Liver (tissue), 9 donors: ENCODE results near the gene CPS1. TPM values are rescaled to one million over a fixed set of nuclear protein-coding genes. Genes with fewer than 3 reads are reported as not detected.

Experiments used
- DNase-seq: peaks from one replicate; pipeline ENCODE4 v3.0.0-alpha.2; 2017; ENCODE audit warnings: low spot score
- H3K27ac ChIP-seq, 2 donors: one replicate each; pipeline ENCODE4 v1.7.0; 2013; ENCODE audit warnings: inconsistent platforms in 2 of 2, low read length in 2 of 2, control low read depth in 1 of 2, low read depth in 1 of 2, mild to moderate bottlenecking in 1 of 2
- H3K27me3 ChIP-seq, 4 donors: one replicate each; pipeline versions ENCODE4 v1.6.1 to v1.7.0; 2013; ENCODE audit warnings: low read length in 3 of 4, inconsistent platforms in 1 of 4, mild to moderate bottlenecking in 1 of 4, moderate library complexity in 1 of 4; ENCODE audit not compliant: control insufficient read depth in 4 of 4, insufficient read depth in 4 of 4
- H3K36me3 ChIP-seq, 4 donors: one replicate each; pipeline versions ENCODE4 v1.6.1 to v1.7.0; 2013; ENCODE audit warnings: low read length in 3 of 4, mild to moderate bottlenecking in 3 of 4, low read depth in 1 of 4, moderate library complexity in 1 of 4; ENCODE audit not compliant: control insufficient read depth in 4 of 4, insufficient read depth in 3 of 4
- H3K4me1 ChIP-seq, 4 donors: one replicate each; pipeline versions ENCODE4 v1.6.1 to v1.7.0; 2013; ENCODE audit warnings: low read length in 3 of 4, mild to moderate bottlenecking in 3 of 4, moderate library complexity in 1 of 4; ENCODE audit not compliant: control insufficient read depth in 4 of 4, insufficient read depth in 4 of 4
- H3K4me3 ChIP-seq, 3 donors: one replicate each; pipeline versions ENCODE4 v1.6.1 to v1.7.0; 2013; ENCODE audit warnings: low read length in 3 of 3, control low read depth in 1 of 3, low read depth in 1 of 3, mild to moderate bottlenecking in 1 of 3
- H3K9ac ChIP-seq, 2 donors: one replicate each; pipeline ENCODE4 v1.7.0; 2013; ENCODE audit warnings: low read length in 2 of 2, mild to moderate bottlenecking in 2 of 2, moderate library complexity in 2 of 2, control low read depth in 1 of 2, low read depth in 1 of 2
- H3K9me3 ChIP-seq, 4 donors: one replicate each; pipeline versions ENCODE4 v1.6.1 to v1.7.0; 2013; ENCODE audit warnings: low read length in 3 of 4; ENCODE audit not compliant: control insufficient read depth in 4 of 4
- CTCF ChIP-seq: fragments of 150-350 bp; IDR thresholded peaks from 2 replicates; pipeline ENCODE4 v1.5.1; 2017; ENCODE audit warnings: improper control_type of control experiment, low read depth, low read length; ENCODE audit not compliant: missing input control
- EGR1 ChIP-seq, 2 donors: IDR thresholded peaks; 2 replicates each; pipeline ENCODE4 v1.6.1; 2016 to 2018; ENCODE audit warnings: antibody characterized with exemption in 2 of 2, low read depth in 2 of 2
- FOXA1 ChIP-seq: IDR thresholded peaks from 2 replicates; pipeline ENCODE4 v1.6.1; 2016; ENCODE audit warnings: antibody characterized with exemption
- FOXA2 ChIP-seq: IDR thresholded peaks from 2 replicates; pipeline ENCODE4 v1.6.1; 2016; ENCODE audit warnings: antibody characterized with exemption
- GABPA ChIP-seq, 2 donors: IDR thresholded peaks in 1 of 2; conservative IDR thresholded peaks in 1 of 2; 2 replicates each; pipeline ENCODE4 v1.6.1; 2016; ENCODE audit warnings: antibody characterized with exemption in 2 of 2, mild to moderate bottlenecking in 1 of 2, moderate library complexity in 1 of 2
- HNF4A ChIP-seq, 2 donors: conservative IDR thresholded peaks; 2 replicates each; pipeline ENCODE4 v1.6.1; 2016; ENCODE audit warnings: antibody characterized with exemption in 2 of 2, mild to moderate bottlenecking in 2 of 2
- MAX ChIP-seq: IDR thresholded peaks from 2 replicates; pipeline ENCODE4 v1.6.1; 2016; ENCODE audit warnings: antibody characterized with exemption
- NR2F2 ChIP-seq: IDR thresholded peaks from 2 replicates; pipeline ENCODE4 v1.6.1; 2016; ENCODE audit warnings: antibody characterized with exemption
- RAD21 ChIP-seq, 2 donors: IDR thresholded peaks; 2 replicates each; pipeline ENCODE4 v1.6.1; 2016; ENCODE audit warnings: antibody characterized with exemption in 2 of 2, mild to moderate bottlenecking in 2 of 2
- RXRA ChIP-seq, 2 donors: IDR thresholded peaks; 2 replicates each; pipeline ENCODE4 v1.6.1; 2017 to 2018; ENCODE audit warnings: antibody characterized with exemption in 2 of 2, mild to moderate bottlenecking in 1 of 2
- SP1 ChIP-seq: IDR thresholded peaks from 2 replicates; pipeline ENCODE4 v1.6.1; 2018; ENCODE audit warnings: antibody characterized with exemption, mild to moderate bottlenecking
- TAF1 ChIP-seq: conservative IDR thresholded peaks from 2 replicates; pipeline ENCODE4 v1.6.1; 2016; ENCODE audit warnings: antibody characterized with exemption, mild to moderate bottlenecking
- YY1 ChIP-seq: IDR thresholded peaks from 2 replicates; pipeline ENCODE4 v1.6.1; 2016; ENCODE audit warnings: antibody characterized with exemption, mild to moderate bottlenecking
- WGBS: extraction: QIAGEN DNeasy Blood & Tissue Kit; methylation state at CpG from one replicate; pipeline ENCODE4 v1.1.7; 2013; 5-methylcytosine and 5-hydroxymethylcytosine counted together
- polyA plus RNA-seq, 2 donors: library from polyadenylated mRNA; stranded (reverse) in 1 of 2; unstranded in 1 of 2; fragments of 200-250 nt in 1 of 2; fragments of >200 nt in 1 of 2; fragmentation: Nextera tagmentation in 1 of 2; extraction: Ambion mirVana in 1 of 2; gene quantifications; one replicate each; pipeline versions ENCODE4 v1.2.1 to v1.2.3, GENCODE V29; 2013 to 2015
- total RNA-seq, 2 donors: library from RNA; depleted of rRNA; stranded (reverse); fragments of >200 nt; gene quantifications; one replicate each; pipeline ENCODE4 v1.2.3, GENCODE V29; 2014
- TF ChIP-seq, protein P1 (sequence below): IDR thresholded peaks from 2 replicates; pipeline ENCODE4 v1.6.1; 2016; ENCODE audit warnings: antibody characterized with exemption
- TF ChIP-seq, protein P2 (sequence below): IDR thresholded peaks from 2 replicates; pipeline ENCODE4 v1.6.1; 2016; ENCODE audit warnings: antibody characterized with exemption, mild to moderate bottlenecking
- TF ChIP-seq, protein P3 (sequence below): IDR thresholded peaks from 2 replicates; pipeline ENCODE4 v1.6.1; 2016; ENCODE audit warnings: antibody characterized with exemption
- donor health status: healthy.
- donor health status: healthy.
- donor health status: healthy.
- donor health status: healthy.
- donor health status: healthy.

The CPS1 gene
- total and polyA plus RNA-seq, 4 donors: 469 to 930 (median 575) TPM

- Histone ChIP-seq H3K27ac (no peak overlapping the region), H3K9ac (no peak overlapping the region), H3K36me3 (no peaks in the 10 kb centered on the region), H3K9me3 (no peaks in the 10 kb centered on the region), H3K4me1 (peaks cover 12 to 75% (median 61%) of the 10 kb centered on the region in 4 donors), H3K27me3 (no peaks in the 10 kb centered on the region), H3K4me3 (no peak overlapping the region)
- no peak for DNase-seq
- TF ChIP-seq EGR1 (IDR thresholded peaks at IDR 0.05; ENCODE audit: low read depth in 2 of 2): peak in 1 of 2 donors; percentile 27
- TF ChIP-seq TAF1: no peak
- peak in 1 of 2 donors; percentile 4 for TF ChIP-seq RAD21 (IDR thresholded peaks at IDR 0.05)
- peak; percentile 88 for TF ChIP-seq YY1
- no peak for TF ChIP-seq CTCF
- TF ChIP-seq SP1: peak; percentile 9
- TF ChIP-seq HNF4A (conservative IDR thresholded peaks at IDR 0.05): peak; percentile 34 to 52
- TF ChIP-seq, protein P1, sequence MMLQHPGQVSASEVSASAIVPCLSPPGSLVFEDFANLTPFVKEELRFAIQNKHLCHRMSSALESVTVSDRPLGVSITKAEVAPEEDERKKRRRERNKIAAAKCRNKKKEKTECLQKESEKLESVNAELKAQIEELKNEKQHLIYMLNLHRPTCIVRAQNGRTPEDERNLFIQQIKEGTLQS: no peak
- TF ChIP-seq MAX: peak; percentile 46
- TF ChIP-seq, protein P2, sequence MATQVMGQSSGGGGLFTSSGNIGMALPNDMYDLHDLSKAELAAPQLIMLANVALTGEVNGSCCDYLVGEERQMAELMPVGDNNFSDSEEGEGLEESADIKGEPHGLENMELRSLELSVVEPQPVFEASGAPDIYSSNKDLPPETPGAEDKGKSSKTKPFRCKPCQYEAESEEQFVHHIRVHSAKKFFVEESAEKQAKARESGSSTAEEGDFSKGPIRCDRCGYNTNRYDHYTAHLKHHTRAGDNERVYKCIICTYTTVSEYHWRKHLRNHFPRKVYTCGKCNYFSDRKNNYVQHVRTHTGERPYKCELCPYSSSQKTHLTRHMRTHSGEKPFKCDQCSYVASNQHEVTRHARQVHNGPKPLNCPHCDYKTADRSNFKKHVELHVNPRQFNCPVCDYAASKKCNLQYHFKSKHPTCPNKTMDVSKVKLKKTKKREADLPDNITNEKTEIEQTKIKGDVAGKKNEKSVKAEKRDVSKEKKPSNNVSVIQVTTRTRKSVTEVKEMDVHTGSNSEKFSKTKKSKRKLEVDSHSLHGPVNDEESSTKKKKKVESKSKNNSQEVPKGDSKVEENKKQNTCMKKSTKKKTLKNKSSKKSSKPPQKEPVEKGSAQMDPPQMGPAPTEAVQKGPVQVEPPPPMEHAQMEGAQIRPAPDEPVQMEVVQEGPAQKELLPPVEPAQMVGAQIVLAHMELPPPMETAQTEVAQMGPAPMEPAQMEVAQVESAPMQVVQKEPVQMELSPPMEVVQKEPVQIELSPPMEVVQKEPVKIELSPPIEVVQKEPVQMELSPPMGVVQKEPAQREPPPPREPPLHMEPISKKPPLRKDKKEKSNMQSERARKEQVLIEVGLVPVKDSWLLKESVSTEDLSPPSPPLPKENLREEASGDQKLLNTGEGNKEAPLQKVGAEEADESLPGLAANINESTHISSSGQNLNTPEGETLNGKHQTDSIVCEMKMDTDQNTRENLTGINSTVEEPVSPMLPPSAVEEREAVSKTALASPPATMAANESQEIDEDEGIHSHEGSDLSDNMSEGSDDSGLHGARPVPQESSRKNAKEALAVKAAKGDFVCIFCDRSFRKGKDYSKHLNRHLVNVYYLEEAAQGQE: peak; percentile 32
- TF ChIP-seq, protein P3, sequence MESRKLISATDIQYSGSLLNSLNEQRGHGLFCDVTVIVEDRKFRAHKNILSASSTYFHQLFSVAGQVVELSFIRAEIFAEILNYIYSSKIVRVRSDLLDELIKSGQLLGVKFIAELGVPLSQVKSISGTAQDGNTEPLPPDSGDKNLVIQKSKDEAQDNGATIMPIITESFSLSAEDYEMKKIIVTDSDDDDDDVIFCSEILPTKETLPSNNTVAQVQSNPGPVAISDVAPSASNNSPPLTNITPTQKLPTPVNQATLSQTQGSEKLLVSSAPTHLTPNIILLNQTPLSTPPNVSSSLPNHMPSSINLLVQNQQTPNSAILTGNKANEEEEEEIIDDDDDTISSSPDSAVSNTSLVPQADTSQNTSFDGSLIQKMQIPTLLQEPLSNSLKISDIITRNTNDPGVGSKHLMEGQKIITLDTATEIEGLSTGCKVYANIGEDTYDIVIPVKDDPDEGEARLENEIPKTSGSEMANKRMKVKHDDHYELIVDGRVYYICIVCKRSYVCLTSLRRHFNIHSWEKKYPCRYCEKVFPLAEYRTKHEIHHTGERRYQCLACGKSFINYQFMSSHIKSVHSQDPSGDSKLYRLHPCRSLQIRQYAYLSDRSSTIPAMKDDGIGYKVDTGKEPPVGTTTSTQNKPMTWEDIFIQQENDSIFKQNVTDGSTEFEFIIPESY: peak; percentile 33
- no peak for TF ChIP-seq NR2F2
- peak; percentile 21 to 58 for TF ChIP-seq RXRA (IDR thresholded peaks at IDR 0.05)
Observed at GRCh38 chr2:210527286-210527685, 29.1 kb upstream of the CPS1 start.

- 86% methylated on average over 4 of the region's 4 CpGs for WGBS
- Histone ChIP-seq H3K27me3 (no peaks in the 10 kb centered on the region), H3K9ac (no peak overlapping the region), H3K36me3 (no peaks in the 10 kb centered on the region), H3K4me3 (no peak overlapping the region), H3K9me3 (no peaks in the 10 kb centered on the region), H3K4me1 (peaks cover 12 to 64% (median 54%) of the 10 kb centered on the region in 4 donors), H3K27ac (no peak overlapping the region)
- no peak for DNase-seq
- TF ChIP-seq NR2F2: no peak
- TF ChIP-seq TAF1: no peak
- TF ChIP-seq YY1: no peak
- TF ChIP-seq CTCF: no peak
- TF ChIP-seq, protein P1: no peak
- TF ChIP-seq FOXA1: no peak
- no peak for TF ChIP-seq SP1
- TF ChIP-seq RXRA (IDR thresholded peaks at IDR 0.05): no peak
- TF ChIP-seq MAX: no peak
- TF ChIP-seq, protein P2: no peak
- TF ChIP-seq GABPA (IDR thresholded peaks at IDR 0.05 in 1 of 2, conservative IDR thresholded peaks at IDR 0.05 in 1 of 2): no peak
- no peak for TF ChIP-seq FOXA2
- TF ChIP-seq EGR1 (IDR thresholded peaks at IDR 0.05; ENCODE audit: low read depth in 2 of 2): no peak
Observed at GRCh38 chr2:210528716-210529115, 27.7 kb upstream of the CPS1 start.
